ENCODE results near the gene ZCCHC8.
"Not testable (repeated sequence)": the region's sequence is repeated elsewhere in the genome, so short reads cannot be mapped to it uniquely, and the experiment has no call there.

The ZCCHC8 gene

GRCh38 chr12:122506393-122506938 is 5.7 kb upstream of the ZCCHC8 start:
- no peak for DNase-seq

GRCh38 chr12:122505419-122506051 is 4.8 kb upstream of the ZCCHC8 start:
- no peak for DNase-seq

GRCh38 chr12:122503783-122504590 is 3.3 kb upstream of the ZCCHC8 start:
- no peak for DNase-seq

- DNase-seq, result no peak
Measured at GRCh38 chr12:122503147-122503751, 2.5 kb upstream of the ZCCHC8 start.

GRCh38 chr12:122501489-122501989 is 807 bp upstream of the ZCCHC8 start:
- DNase-seq, result no peak

- peak; percentile 78 for DNase-seq
Measured at GRCh38 chr12:122499991-122500684, 594 bp downstream of the ZCCHC8 start.

GRCh38 chr12:122495258-122495657 is 5.5 kb downstream of the ZCCHC8 start:
- DNase-seq, result no peak

GRCh38 chr12:122493222-122493621 is 7.5 kb downstream of the ZCCHC8 start:
- DNase-seq, result not testable (repeated sequence)

GRCh38 chr12:122491991-122492390 is 8.7 kb downstream of the ZCCHC8 start:
- DNase-seq, result no peak

GRCh38 chr12:122489038-122489437 is 11.7 kb downstream of the ZCCHC8 start:
- DNase-seq, result no peak

GRCh38 chr12:122487807-122488206 is 12.9 kb downstream of the ZCCHC8 start:
- not testable (repeated sequence) for DNase-seq

GRCh38 chr12:122486805-122487426 is 13.8 kb downstream of the ZCCHC8 start:
- DNase-seq, result no peak

GRCh38 chr12:122486360-122486759 is 14.4 kb downstream of the ZCCHC8 start:
- DNase-seq, result not testable (repeated sequence)

GRCh38 chr12:122484385-122484784 is 16.3 kb downstream of the ZCCHC8 start:
- not testable (repeated sequence) for DNase-seq

GRCh38 chr12:122483969-122484368 is 16.8 kb downstream of the ZCCHC8 start:
- no peak for DNase-seq

GRCh38 chr12:122481861-122482260 is 18.9 kb downstream of the ZCCHC8 start:
- DNase-seq, result no peak

- DNase-seq, result no peak
Measured at GRCh38 chr12:122480753-122481152, 20.0 kb downstream of the ZCCHC8 start.

- DNase-seq, result no peak
Measured at GRCh38 chr12:122474324-122474716, 26.4 kb downstream of the ZCCHC8 start.

GRCh38 chr12:122473543-122474323 is 27.0 kb downstream of the ZCCHC8 start:
- DNase-seq, result peak; percentile 76

GRCh38 chr12:122471324-122472226 is 29.2 kb downstream of the ZCCHC8 start:
- DNase-seq, result peak; percentile 51

Data from activated effector memory CD4-positive, alpha-beta T cell treated with anti-CD3 and anti-CD28 coated beads, Interleukin-2, amount 50 U/mL, for 16 hours (primary cell).